Activated CD4-positive, alpha-beta T cell treated with anti-CD3 and anti-CD28 coated beads, Interleukin-2, amount 10 ng/mL, durations not matched to agents 7 days and 5 days (primary cell): ENCODE results near the gene RAB1B. TPM values are rescaled to one million over a fixed set of nuclear protein-coding genes. Genes with fewer than 3 reads are reported as not detected.

Experiments used
- CTCF ChIA-PET: fragments of 350-600 bp; sonication (Branson Sonifier 250); formaldehyde crosslinking; loops from one replicate; lab custom pipeline; 2021; ENCODE audit warnings: antibody characterized with exemption; lab: Charles Lee
- POLR2A ChIA-PET: fragments of 350-600 bp; sonication (Branson Sonifier 250); formaldehyde crosslinking; loops from one replicate; lab custom pipeline; 2021; ENCODE audit warnings: antibody characterized with exemption; lab: Charles Lee
- DNase-seq: peaks from one replicate; pipeline ENCODE4 v3.0.0-alpha.2; 2020
- H3K27ac Mint-ChIP-seq: one replicate; pipeline ENCODE4 v1.8.0; 2021; ENCODE audit warnings: mild to moderate bottlenecking, moderate library complexity, mixed read lengths
- H3K27me3 Mint-ChIP-seq: one replicate; pipeline ENCODE4 v1.8.0; 2021; ENCODE audit warnings: mixed read lengths
- H3K36me3 Mint-ChIP-seq: one replicate; pipeline ENCODE4 v1.8.0; 2021; ENCODE audit warnings: low read depth, mixed read lengths
- H3K4me1 Mint-ChIP-seq: one replicate; pipeline ENCODE4 v1.8.0; 2021; ENCODE audit warnings: mixed read lengths
- H3K4me3 Mint-ChIP-seq: one replicate; pipeline ENCODE4 v1.8.0; 2021; ENCODE audit warnings: mild to moderate bottlenecking, moderate library complexity, mixed read lengths
- H3K9me3 Mint-ChIP-seq: one replicate; pipeline ENCODE4 v1.8.0; 2021; ENCODE audit warnings: mixed read lengths
- total RNA-seq, 2 experiments: library from RNA; stranded (reverse); gene quantifications; one replicate each; pipeline ENCODE4 v1.2.3, GENCODE V29; 2021

Gene RAB1B
- total RNA-seq, 2 experiments from 2014 or later, result 151 to 174 TPM

- Mint-ChIP-seq H3K36me3 (peaks cover 2% of the 10 kb centered on the region), H3K27me3 (peaks cover 3% of the 10 kb centered on the region), H3K4me1 (peaks cover 35% of the 10 kb centered on the region), H3K4me3 (peak overlapping the region; percentile 56), H3K27ac (peak overlapping the region; percentile 66), H3K9me3 (no peaks in the 10 kb centered on the region)
- DNase-seq, result no peak
- CTCF ChIA-PET, result interaction anchor here (0.6 to 4.2 kb wide), 20 partner anchors 9 to 1783 kb away, joined by 3 to 43 read pairs (median 4); partner anchors contain the start of genes BRMS1, CD248, NPAS4 and RAB1B
- POLR2A ChIA-PET, result no interaction called here
These were observed 13.5 kb downstream of the RAB1B start for GRCh38 chr11:66281776-66282467.

- Mint-ChIP-seq H3K36me3 (no peaks in the 10 kb centered on the region), H3K9me3 (no peaks in the 10 kb centered on the region), H3K27ac (peak overlapping the region; percentile 66), H3K27me3 (peaks cover 3% of the 10 kb centered on the region), H3K4me3 (peak overlapping the region; percentile 56), H3K4me1 (peaks cover 39% of the 10 kb centered on the region)
- DNase-seq, result peak; percentile 100
- ChIA-PET POLR2A (no interaction called here), CTCF (interaction anchor here (0.7 to 4.2 kb wide), 24 partner anchors 8 to 138 kb away, joined by 3 to 43 read pairs (median 4); partner anchors contain the start of genes BRMS1, CD248, NPAS4 and RAB1B)
These were observed 14.3 kb downstream of the RAB1B start for GRCh38 chr11:66282468-66283455.

GRCh38 chr11:66283461-66284105 lies 15.1 kb downstream of the RAB1B start:
- no peaks in the 10 kb centered on the region for H3K36me3 Mint-ChIP-seq
- H3K9me3 Mint-ChIP-seq, result no peaks in the 10 kb centered on the region
- H3K4me3 Mint-ChIP-seq, result no peak overlapping the region
- peaks cover 44% of the 10 kb centered on the region for H3K4me1 Mint-ChIP-seq
- CTCF ChIA-PET, result interaction anchor here (0.9 to 4.2 kb wide), 15 partner anchors 7 to 67 kb away, joined by 3 to 43 read pairs (median 6); partner anchors contain the start of genes RAB1B and TMEM151A
- DNase-seq, result no peak
- H3K27ac Mint-ChIP-seq, result peak overlapping the region; percentile 9
- peaks cover 3% of the 10 kb centered on the region for H3K27me3 Mint-ChIP-seq
- POLR2A ChIA-PET, result no interaction called here

- Mint-ChIP-seq H3K9me3 (no peaks in the 10 kb centered on the region), H3K4me1 (peaks cover 45% of the 10 kb centered on the region), H3K36me3 (no peaks in the 10 kb centered on the region), H3K27me3 (peaks cover under 1% of the 10 kb centered on the region), H3K27ac (no peak overlapping the region), H3K4me3 (no peak overlapping the region)
- no peak for DNase-seq
- ChIA-PET POLR2A (no interaction called here), CTCF (interaction anchor here (1.1 to 4.2 kb wide), 6 partner anchors 9 to 127 kb away, joined by 3 to 43 read pairs (median 16); partner anchors contain the start of gene RAB1B)
These were observed 16.2 kb downstream of the RAB1B start for GRCh38 chr11:66284526-66285078.

- Mint-ChIP-seq H3K27ac (peak overlapping the region; percentile 25), H3K36me3 (no peaks in the 10 kb centered on the region), H3K27me3 (peaks cover 4% of the 10 kb centered on the region), H3K4me3 (no peak overlapping the region), H3K9me3 (no peaks in the 10 kb centered on the region), H3K4me1 (peaks cover 52% of the 10 kb centered on the region)
- ChIA-PET POLR2A (no interaction called here), CTCF (interaction anchor here (1.0 to 4.0 kb wide), 3 partner anchors 26 to 126 kb away, joined by 3 to 27 read pairs (median 4); no protein-coding TSS in a partner anchor)
- DNase-seq, result no peak
These were observed 17.0 kb downstream of the RAB1B start for GRCh38 chr11:66285250-66285947.

GRCh38 chr11:66286699-66287098 lies 18.3 kb downstream of the RAB1B start:
- Mint-ChIP-seq H3K27me3 (peaks cover 14% of the 10 kb centered on the region), H3K27ac (peak overlapping the region; percentile 50), H3K4me1 (peaks cover 50% of the 10 kb centered on the region), H3K9me3 (no peaks in the 10 kb centered on the region), H3K4me3 (peak overlapping the region; percentile 89), H3K36me3 (no peaks in the 10 kb centered on the region)
- CTCF ChIA-PET, result interaction anchor here (0.5 to 4.0 kb wide), 4 partner anchors 14 to 111 kb away, joined by 3 to 27 read pairs (median 3); no protein-coding TSS in a partner anchor
- DNase-seq, result no peak
- POLR2A ChIA-PET, result interaction anchor here (0.6 kb wide), 1 partner anchor 19 kb away, joined by 3 read pairs; no protein-coding TSS in a partner anchor

GRCh38 chr11:66287211-66287888 lies 18.9 kb downstream of the RAB1B start:
- H3K27ac Mint-ChIP-seq, result peak overlapping the region; percentile 69
- peak overlapping the region; percentile 89 for H3K4me3 Mint-ChIP-seq
- POLR2A ChIA-PET, result no interaction called here
- H3K27me3 Mint-ChIP-seq, result peaks cover 14% of the 10 kb centered on the region
- H3K4me1 Mint-ChIP-seq, result peaks cover 43% of the 10 kb centered on the region
- no peaks in the 10 kb centered on the region for H3K36me3 Mint-ChIP-seq
- CTCF ChIA-PET, result interaction anchor here (0.5 to 4.0 kb wide), 5 partner anchors 15 to 110 kb away, joined by 3 to 27 read pairs (median 5); no protein-coding TSS in a partner anchor
- no peak for DNase-seq
- H3K9me3 Mint-ChIP-seq, result no peaks in the 10 kb centered on the region

- peaks cover 21% of the 10 kb centered on the region for H3K27me3 Mint-ChIP-seq
- H3K4me1 Mint-ChIP-seq, result peaks cover 41% of the 10 kb centered on the region
- no peaks in the 10 kb centered on the region for H3K36me3 Mint-ChIP-seq
- peak overlapping the region; percentile 89 for H3K27ac Mint-ChIP-seq
- CTCF ChIA-PET, result interaction anchor here (1.1 to 4.0 kb wide), 8 partner anchors 10 to 72 kb away, joined by 3 to 27 read pairs (median 4); no protein-coding TSS in a partner anchor
- POLR2A ChIA-PET, result interaction anchor here (1.1 to 1.4 kb wide), 2 partner anchors 15 to 17 kb away, joined by 3 to 5 read pairs; no protein-coding TSS in a partner anchor
- DNase-seq, result no peak
- peak overlapping the region; percentile 89 for H3K4me3 Mint-ChIP-seq
- H3K9me3 Mint-ChIP-seq, result no peaks in the 10 kb centered on the region
These were observed 19.6 kb downstream of the RAB1B start for GRCh38 chr11:66287889-66288670.

- peak; percentile 99 for DNase-seq
- POLR2A ChIA-PET, result interaction anchor here (0.6 to 1.4 kb wide), 5 partner anchors 16 to 167 kb away, joined by 3 to 5 read pairs (median 4); no protein-coding TSS in a partner anchor
- Mint-ChIP-seq H3K27ac (peak within 1 kb of the TSS; percentile 89), H3K4me3 (peak within 1 kb of the TSS; percentile 89), H3K27me3 (peaks cover 25% of the 10 kb centered on the region), H3K9me3 (no peaks in the 10 kb centered on the region), H3K4me1 (peaks cover 38% of the 10 kb centered on the region), H3K36me3 (no peaks in the 10 kb centered on the region)
- CTCF ChIA-PET, result interaction anchor here (0.7 to 2.4 kb wide), 12 partner anchors 9 to 150 kb away, joined by 3 to 16 read pairs (median 4); partner anchors contain the start of genes CD248, MRPL11 and RIN1
These were observed 20.5 kb downstream of the RAB1B start, which contains the start of gene YIF1A for GRCh38 chr11:66288671-66289547. Gene YIF1A, minus strand, starts transcription at chr11:66289143. Its CDS starts 158 bp downstream, at chr11:66288985.
